ENCODE data around the gene RNASET2.

The RNASET2 gene

GRCh38 chr6:166956444-166957086 is at the start of gene RNASET2:
TSS of gene RNASET2 (minus strand) at chr6:166956550. CDS start at chr6:166956182, 368 bp downstream.
- peak; percentile 97 for DNase-seq

- DNase-seq, result no peak
Measured at GRCh38 chr6:167005350-167006159, 49.2 kb upstream of the RNASET2 start.

GRCh38 chr6:167000759-167001158 is 44.4 kb upstream of the RNASET2 start:
- DNase-seq, result no peak

- DNase-seq, result no peak
Measured at GRCh38 chr6:166999884-167000253, 43.5 kb upstream of the RNASET2 start.

- DNase-seq, result peak; percentile 98
Measured at GRCh38 chr6:166999145-166999883, 43.0 kb upstream of the RNASET2 start, which contains the start of gene CEP43. TSS of gene CEP43 (plus strand) at chr6:166999397. CDS start at chr6:166999413, 16 bp downstream.

GRCh38 chr6:166998256-166999144 is 42.1 kb upstream of the RNASET2 start:
- peak; percentile 45 for DNase-seq

GRCh38 chr6:166997768-166998255 is 41.5 kb upstream of the RNASET2 start:
- peak; percentile 66 for DNase-seq

GRCh38 chr6:166997348-166997747 is 41.0 kb upstream of the RNASET2 start:
- no peak for DNase-seq

GRCh38 chr6:166996406-166996805 is 40.1 kb upstream of the RNASET2 start:
- no peak for DNase-seq

GRCh38 chr6:166989427-166990032 is 33.2 kb upstream of the RNASET2 start:
- peak; percentile 31 for DNase-seq

GRCh38 chr6:166988674-166989201 is 32.4 kb upstream of the RNASET2 start:
- no peak for DNase-seq

GRCh38 chr6:166987930-166988329 is 31.6 kb upstream of the RNASET2 start:
- DNase-seq, result no peak

GRCh38 chr6:166987448-166987847 is 31.1 kb upstream of the RNASET2 start:
- DNase-seq, result no peak

GRCh38 chr6:166980738-166981137 is 24.4 kb upstream of the RNASET2 start:
- DNase-seq, result no peak

GRCh38 chr6:166977621-166978525 is 21.5 kb upstream of the RNASET2 start:
- DNase-seq, result no peak

GRCh38 chr6:166976636-166977035 is 20.3 kb upstream of the RNASET2 start:
- DNase-seq, result no peak

GRCh38 chr6:166972101-166972500 is 15.8 kb upstream of the RNASET2 start:
- DNase-seq, result no peak

- DNase-seq, result no peak
Measured at GRCh38 chr6:166971271-166971670, 14.9 kb upstream of the RNASET2 start.

GRCh38 chr6:166970776-166971175 is 14.4 kb upstream of the RNASET2 start:
- no peak for DNase-seq

- DNase-seq, result no peak
Measured at GRCh38 chr6:166970091-166970490, 13.7 kb upstream of the RNASET2 start.
